ENCODE results near the gene GSS. TPM values are rescaled to one million over a fixed set of nuclear protein-coding genes. Genes with fewer than 3 reads are reported as not detected.

Gene GSS
- total RNA-seq, 1 experiment from 2014 or later: 131 TPM

DNA sequence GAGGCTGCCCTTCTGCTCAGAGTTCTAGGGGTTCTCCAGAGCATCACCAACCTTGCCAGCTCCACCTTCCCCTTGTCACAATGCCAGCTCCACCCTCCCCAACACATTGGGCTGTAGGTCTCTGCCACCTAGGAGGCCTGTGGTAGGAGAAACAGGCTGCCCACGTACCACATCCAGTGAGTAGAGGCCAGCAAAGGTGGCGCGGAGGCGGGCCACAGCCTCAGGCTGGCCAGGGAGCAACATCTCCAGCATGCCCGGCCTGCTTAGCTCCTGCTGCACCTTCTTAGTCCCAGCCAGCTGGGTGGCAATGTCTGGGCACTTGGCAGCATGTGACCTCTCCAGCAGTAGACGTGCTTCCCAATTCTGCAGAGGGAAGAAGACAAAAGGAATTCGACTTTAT, 23.8 kb downstream of the GSS start:
- POLR2A ChIA-PET (ENCODE audit: unreplicated experiment): interaction anchor here (0.6 kb wide), 1 partner anchor 50 kb away, joined by 8 read pairs; no protein-coding TSS in a partner anchor
- no peak for TF ChIP-seq EZH2 (IDR thresholded peaks at IDR 0.05; ENCODE audit: low read depth)
- TF ChIP-seq CTCF (conservative IDR thresholded peaks at IDR 0.05): no peak
- H3K27me3 ChIP-seq (ENCODE audit: insufficient read depth, low read depth): no peaks in the 10 kb centered on the region
- CTCF ChIA-PET: no interaction called here
- no peak for DNase-seq
- no peak overlapping the region for H3K27ac ChIP-seq
- no peaks in the 10 kb centered on the region for H4K20me1 ChIP-seq (ENCODE audit: insufficient read depth)
- H3K79me2 ChIP-seq (ENCODE audit: low read depth): no peaks in the 10 kb centered on the region
- H3K9me3 ChIP-seq (ENCODE audit: insufficient read depth, low read depth): no peaks in the 10 kb centered on the region
- H3K4me3 ChIP-seq: no peak overlapping the region
- H3K9me2 ChIP-seq (ENCODE audit: insufficient read depth): no peaks in the 10 kb centered on the region
- BruUV-seq (replicated peaks): no TSS peak
- intact Hi-C loops (cut with micrococcal nuclease; ENCODE audit: unreplicated experiment): no loop called here
- H3K4me2 ChIP-seq: no peak overlapping the region
- H3K36me3 ChIP-seq (ENCODE audit: low read depth): peaks cover 52% of the 10 kb centered on the region
- H3K4me1 ChIP-seq (replicated peaks; ENCODE audit: insufficient read depth): peaks cover 16% of the 10 kb centered on the region
- peaks cover 30% of the 10 kb centered on the region for H3F3A ChIP-seq (ENCODE audit: insufficient read depth, low read depth)
- H2AFZ ChIP-seq: no peak overlapping the region

- intact Hi-C loops (cut with micrococcal nuclease; ENCODE audit: unreplicated experiment): loop anchor here (2.0 kb wide), 1 partner anchor 16 kb away; no protein-coding TSS in a partner anchor
- ChIA-PET CTCF (no interaction called here), POLR2A (ENCODE audit: unreplicated experiment) (no interaction called here)
- Histone ChIP-seq H4K20me1 (ENCODE audit: insufficient read depth) (no peaks in the 10 kb centered on the region), H3K9me3 (ENCODE audit: insufficient read depth, low read depth) (0 out of 2 replicates have a peak, but pooled peaks cover 1% of the 10 kb centered on the region), H3K79me2 (ENCODE audit: low read depth) (0 out of 2 replicates have a peak, but pooled peaks cover 4% of the 10 kb centered on the region), H2AFZ (no peak overlapping the region), H3K9me2 (ENCODE audit: insufficient read depth) (no peaks in the 10 kb centered on the region), H3F3A (ENCODE audit: insufficient read depth, low read depth) (peaks cover 48% of the 10 kb centered on the region), H3K4me2 (peak overlapping the region; percentile 52; the same call in 1 of the 2 replicates), H3K27me3 (ENCODE audit: insufficient read depth, low read depth) (no peaks in the 10 kb centered on the region), H3K27ac (peak overlapping the region; percentile 91), H3K36me3 (ENCODE audit: low read depth) (peaks cover 66% of the 10 kb centered on the region), H3K4me1 (replicated peaks; ENCODE audit: insufficient read depth) (peaks cover 38% of the 10 kb centered on the region), H3K4me3 (no peak overlapping the region)
- no peak for DNase-seq
- TF ChIP-seq CTCF (conservative IDR thresholded peaks at IDR 0.05) (no peak), EZH2 (IDR thresholded peaks at IDR 0.05; ENCODE audit: low read depth) (no peak)
- TSS peak; percentile 24 for BruUV-seq (replicated peaks)
Measured at GRCh38 chr20:34928411-34928810, 27.2 kb downstream of the GSS start.

DNA sequence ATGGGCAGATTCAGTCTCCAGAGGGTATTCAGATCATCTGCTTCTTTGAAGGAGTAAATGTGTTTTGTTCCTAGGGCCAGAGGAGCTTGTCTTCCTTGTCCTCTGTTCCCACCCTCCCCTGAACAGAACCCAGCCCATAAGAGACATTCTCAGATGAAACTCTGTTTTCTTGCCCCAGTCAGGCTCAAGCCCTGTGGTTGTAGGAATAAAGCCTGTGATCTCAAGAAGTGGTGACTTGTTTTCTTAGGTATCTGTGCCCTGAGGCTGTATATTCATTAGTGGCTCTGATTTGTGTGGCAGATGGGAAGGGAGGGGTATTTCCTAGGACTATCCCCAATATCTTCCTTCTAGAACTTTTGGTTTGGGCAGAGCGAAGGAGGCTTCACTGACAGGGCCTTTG, 27.9 kb downstream of the GSS start:
- Histone ChIP-seq H3K9me3 (ENCODE audit: insufficient read depth, low read depth) (0 out of 2 replicates have a peak, but pooled peaks cover 4% of the 10 kb centered on the region), H3K4me3 (no peak overlapping the region), H2AFZ (no peak overlapping the region), H3K27ac (peak overlapping the region; percentile 91), H3K4me2 (peak overlapping the region; percentile 52), H3F3A (ENCODE audit: insufficient read depth, low read depth) (peaks cover 55% of the 10 kb centered on the region), H3K9me2 (ENCODE audit: insufficient read depth) (no peaks in the 10 kb centered on the region), H3K79me2 (ENCODE audit: low read depth) (0 out of 2 replicates have a peak, but pooled peaks cover 4% of the 10 kb centered on the region), H3K4me1 (replicated peaks; ENCODE audit: insufficient read depth) (peaks cover 45% of the 10 kb centered on the region), H4K20me1 (ENCODE audit: insufficient read depth) (no peaks in the 10 kb centered on the region), H3K36me3 (ENCODE audit: low read depth) (peaks cover 65% of the 10 kb centered on the region), H3K27me3 (ENCODE audit: insufficient read depth, low read depth) (no peaks in the 10 kb centered on the region)
- no peak for TF ChIP-seq EZH2 (IDR thresholded peaks at IDR 0.05; ENCODE audit: low read depth)
- TF ChIP-seq CTCF (conservative IDR thresholded peaks at IDR 0.05): no peak
- CTCF ChIA-PET: interaction anchor here (0.5 kb wide), 1 partner anchor 217 kb away, joined by 3 read pairs; no protein-coding TSS in a partner anchor
- peak; percentile 39 to 86 for DNase-seq
- intact Hi-C loops (cut with micrococcal nuclease; ENCODE audit: unreplicated experiment): loop anchor here (2.0 kb wide), 1 partner anchor 17 kb away; no protein-coding TSS in a partner anchor
- POLR2A ChIA-PET (ENCODE audit: unreplicated experiment): no interaction called here
- BruUV-seq (replicated peaks): no TSS peak
